Endometrium (tissue), 2 donors: ENCODE results near the gene TCHP.
"Not testable (repeated sequence)": the region's sequence is repeated elsewhere in the genome, so short reads cannot be mapped to it uniquely, and the experiment has no call there.

Experiments used
- FAIRE-seq: peaks from 2 replicates; lab custom pipeline; 2012; peaks lifted over from hg19 to GRCh38; lab: Jason Lieb, UNC
- donor health status: control.
- donor health status: control.

Gene TCHP

GRCh38 chr12:109879351-109880042 is 20.6 kb upstream of the TCHP start:
- no peak for FAIRE-seq

GRCh38 chr12:109880043-109880931 is 19.8 kb upstream of the TCHP start, which contains the start of gene GLTP:
GLTP (minus strand) TSS chr12:109880541; CDS start chr12:109880374, 167 bp downstream.
- no peak for FAIRE-seq

GRCh38 chr12:109880938-109881337 is 19.1 kb upstream of the TCHP start:
- no peak for FAIRE-seq

- FAIRE-seq: no peak
These were observed 18.3 kb upstream of the TCHP start for GRCh38 chr12:109881752-109882151.

- no peak for FAIRE-seq
These were observed 16.6 kb upstream of the TCHP start for GRCh38 chr12:109883461-109883860.

GRCh38 chr12:109885616-109886015 is 14.5 kb upstream of the TCHP start:
- FAIRE-seq: no peak

GRCh38 chr12:109888179-109889020 is 11.7 kb upstream of the TCHP start:
- FAIRE-seq: no peak

GRCh38 chr12:109890620-109891170 is 9.4 kb upstream of the TCHP start:
- FAIRE-seq: no peak

- not testable (repeated sequence) for FAIRE-seq
These were observed 8.3 kb upstream of the TCHP start for GRCh38 chr12:109891731-109892130.

- no peak for FAIRE-seq
These were observed 7.8 kb upstream of the TCHP start for GRCh38 chr12:109892165-109892715.

GRCh38 chr12:109892748-109893147 is 7.3 kb upstream of the TCHP start:
- FAIRE-seq: no peak

- FAIRE-seq: no peak
These were observed 6.6 kb upstream of the TCHP start for GRCh38 chr12:109893261-109893995.

GRCh38 chr12:109894939-109895338 is 5.1 kb upstream of the TCHP start:
- FAIRE-seq: no peak

- no peak for FAIRE-seq
These were observed 3.9 kb upstream of the TCHP start for GRCh38 chr12:109896188-109896587.

GRCh38 chr12:109897029-109897428 is 3.0 kb upstream of the TCHP start:
- FAIRE-seq: no peak

GRCh38 chr12:109899345-109899744 is 729 bp upstream of the TCHP start:
- FAIRE-seq: not testable (repeated sequence)

- FAIRE-seq: no peak
These were observed 892 bp downstream of the TCHP start for GRCh38 chr12:109900752-109901580.

- no peak for FAIRE-seq
These were observed 2.9 kb downstream of the TCHP start for GRCh38 chr12:109902891-109903418.

GRCh38 chr12:109905301-109905700 is 5.2 kb downstream of the TCHP start:
- no peak for FAIRE-seq
